Uterus (tissue), 4 donors: ENCODE results near the gene SDHC. TPM values are rescaled to one million over a fixed set of nuclear protein-coding genes. Genes with fewer than 3 reads are reported as not detected.
"Not testable (repeated sequence)": the region's sequence is repeated elsewhere in the genome, so short reads cannot be mapped to it uniquely, and the experiment has no call there.

Experiments used
- DNase-seq, 2 donors: peaks; one replicate each; pipeline ENCODE4 v3.0.0-alpha.2; 2019 to 2020
- H3K27ac ChIP-seq, 2 donors: fragments of 200-600 bp; sonication (generic); 1 replicate in 1 of 2; 2 replicates in 1 of 2; pipeline ENCODE4 v1.5.1; 2016 to 2018
- H3K27me3 ChIP-seq, 2 donors: fragments of 200-600 bp; sonication (generic); one replicate each; pipeline ENCODE4 v1.5.1; 2018 to 2019; ENCODE audit warnings: control low read depth in 1 of 2
- H3K36me3 ChIP-seq, 2 donors: fragments of 200-600 bp; sonication (generic); one replicate each; pipeline ENCODE4 v1.5.1; 2019; ENCODE audit warnings: control low read depth in 1 of 2
- H3K4me1 ChIP-seq, 2 donors: fragments of 200-600 bp; sonication (generic); one replicate each; pipeline ENCODE4 v1.5.1; 2018 to 2019; ENCODE audit warnings: control low read depth in 1 of 2
- H3K4me3 ChIP-seq, 2 donors: fragments of 200-600 bp; sonication (generic); 1 replicate in 1 of 2; 2 replicates in 1 of 2; pipeline ENCODE4 v1.5.1; 2018 to 2019; ENCODE audit warnings: mild to moderate bottlenecking in 1 of 2
- H3K9me3 ChIP-seq, 2 donors: fragments of 200-600 bp; sonication (generic); one replicate each; pipeline ENCODE4 v1.5.1; 2019; ENCODE audit warnings: control low read depth in 1 of 2
- POLR2A ChIP-seq, 2 donors: fragments of 450-650 bp; IDR thresholded peaks; one replicate each; pipeline ENCODE4 v1.6.1; 2016; ENCODE audit warnings: antibody characterized with exemption in 2 of 2, mild to moderate bottlenecking in 1 of 2, moderate library complexity in 1 of 2
- intact Hi-C: fragments of 100-400 bp; cut with DNase I; formaldehyde crosslinking; loops from one replicate; pipeline ENCODE4 v1.15.1; 2023; ENCODE audit warnings: low total_unique reads
- total RNA-seq, 4 donors: library from RNA; depleted of rRNA in 3 of 4; stranded (reverse); fragments of >200 nt in 3 of 4; gene quantifications; one replicate each; pipeline versions ENCODE4 v1.1.0 to v1.2.4, GENCODE V29; 2014 to 2023
- TF ChIP-seq, protein P1 (sequence below), 4 experiments: fragments of 200-600 bp in 2 of 4; fragments of 450-650 bp in 2 of 4; sonication (generic) in 2 of 4; IDR thresholded peaks; one replicate each; pipeline ENCODE4 v1.5.1; 2016 to 2019; ENCODE audit warnings: antibody characterized with exemption in 4 of 4, mild to moderate bottlenecking in 2 of 4, moderate library complexity in 1 of 4
- donor health status: DM: yes; HTN: yes; CAD: no.

The SDHC gene
- total RNA-seq, 4 donors from 2014 or later, result 28.5 to 127 (median 55.8) TPM

DNA sequence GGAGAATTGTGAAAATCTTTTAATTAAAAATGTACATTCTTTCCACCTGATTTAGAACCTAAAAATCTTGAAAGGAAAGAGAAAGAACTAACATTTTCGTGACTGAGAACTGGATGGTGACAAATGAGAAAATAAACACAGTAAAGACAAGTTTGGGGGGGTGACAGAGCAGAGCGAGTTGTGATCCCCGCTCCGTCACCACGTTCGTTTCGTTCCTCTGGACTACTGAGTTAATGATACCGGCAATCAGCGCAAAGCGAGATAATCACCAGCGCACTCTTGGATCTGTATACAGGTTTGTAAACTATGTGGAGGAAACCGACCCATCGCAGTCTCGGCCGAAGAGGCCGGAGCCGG lies 84.7 kb downstream of the SDHC start:
- Histone ChIP-seq H3K27ac (peak overlapping the region; percentile 100), H3K4me1 (no peaks in the 10 kb centered on the region), H3K36me3 (no peaks in the 10 kb centered on the region), H3K9me3 (no peaks in the 10 kb centered on the region), H3K4me3 (peak overlapping the region; percentile 98), H3K27me3 (no peaks in the 10 kb centered on the region)
- intact Hi-C loops, result no loop called here
- DNase-seq, result no peak
- TF ChIP-seq, protein P1, sequence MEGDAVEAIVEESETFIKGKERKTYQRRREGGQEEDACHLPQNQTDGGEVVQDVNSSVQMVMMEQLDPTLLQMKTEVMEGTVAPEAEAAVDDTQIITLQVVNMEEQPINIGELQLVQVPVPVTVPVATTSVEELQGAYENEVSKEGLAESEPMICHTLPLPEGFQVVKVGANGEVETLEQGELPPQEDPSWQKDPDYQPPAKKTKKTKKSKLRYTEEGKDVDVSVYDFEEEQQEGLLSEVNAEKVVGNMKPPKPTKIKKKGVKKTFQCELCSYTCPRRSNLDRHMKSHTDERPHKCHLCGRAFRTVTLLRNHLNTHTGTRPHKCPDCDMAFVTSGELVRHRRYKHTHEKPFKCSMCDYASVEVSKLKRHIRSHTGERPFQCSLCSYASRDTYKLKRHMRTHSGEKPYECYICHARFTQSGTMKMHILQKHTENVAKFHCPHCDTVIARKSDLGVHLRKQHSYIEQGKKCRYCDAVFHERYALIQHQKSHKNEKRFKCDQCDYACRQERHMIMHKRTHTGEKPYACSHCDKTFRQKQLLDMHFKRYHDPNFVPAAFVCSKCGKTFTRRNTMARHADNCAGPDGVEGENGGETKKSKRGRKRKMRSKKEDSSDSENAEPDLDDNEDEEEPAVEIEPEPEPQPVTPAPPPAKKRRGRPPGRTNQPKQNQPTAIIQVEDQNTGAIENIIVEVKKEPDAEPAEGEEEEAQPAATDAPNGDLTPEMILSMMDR (IDR thresholded peaks at IDR 0.05), result no peak
- TF ChIP-seq POLR2A (IDR thresholded peaks at IDR 0.05), result no peak

DNA sequence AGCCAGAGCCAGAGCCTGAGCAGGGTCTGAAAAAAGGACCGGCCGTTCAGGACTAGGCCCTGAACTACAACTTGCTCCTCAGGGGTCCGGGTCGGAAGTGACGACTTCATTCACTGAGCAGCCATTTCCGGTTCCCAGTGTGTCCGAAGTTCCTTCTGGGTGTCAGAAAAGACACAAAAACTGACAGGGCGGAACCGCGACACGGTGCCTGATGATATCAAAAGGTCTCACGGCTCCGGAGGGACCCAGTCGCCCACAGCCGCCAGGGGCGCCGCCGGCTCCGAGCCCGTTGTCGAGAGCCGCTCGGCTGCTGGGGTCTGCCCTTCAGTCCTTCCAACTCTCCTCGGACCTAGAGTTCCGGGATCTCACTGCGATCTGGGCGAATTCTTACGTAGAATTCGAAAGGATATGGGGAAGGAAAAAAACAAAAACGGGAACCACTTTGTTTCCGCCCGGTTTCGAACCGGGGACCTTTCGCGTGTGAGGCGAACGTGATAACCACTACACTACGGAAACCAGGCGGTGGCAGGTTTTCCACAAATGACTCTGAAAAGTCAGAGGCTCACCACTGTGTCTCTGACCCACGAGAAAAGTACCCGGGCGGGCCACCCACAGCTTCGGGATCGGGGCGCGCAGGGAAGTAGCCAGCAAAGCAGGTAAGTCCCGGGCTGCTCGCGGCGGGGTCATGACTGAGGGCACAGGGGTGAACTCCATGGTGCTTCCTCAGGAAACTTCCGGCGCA lies 85.2 kb downstream of the SDHC start:
- no peaks in the 10 kb centered on the region for H3K36me3 ChIP-seq
- peak overlapping the region; percentile 100 for H3K27ac ChIP-seq
- no peaks in the 10 kb centered on the region for H3K4me1 ChIP-seq
- no peaks in the 10 kb centered on the region for H3K27me3 ChIP-seq
- TF ChIP-seq, protein P1 (IDR thresholded peaks at IDR 0.05), result peak in 3 of 4 experiments; percentile 27 to 38 (median 37)
- TF ChIP-seq POLR2A (IDR thresholded peaks at IDR 0.05), result peak; percentile 52 to 61
- no peaks in the 10 kb centered on the region for H3K9me3 ChIP-seq
- H3K4me3 ChIP-seq, result peak overlapping the region; percentile 98
- intact Hi-C loops, result no loop called here
- peak; percentile 91 to 92 for DNase-seq

DNA sequence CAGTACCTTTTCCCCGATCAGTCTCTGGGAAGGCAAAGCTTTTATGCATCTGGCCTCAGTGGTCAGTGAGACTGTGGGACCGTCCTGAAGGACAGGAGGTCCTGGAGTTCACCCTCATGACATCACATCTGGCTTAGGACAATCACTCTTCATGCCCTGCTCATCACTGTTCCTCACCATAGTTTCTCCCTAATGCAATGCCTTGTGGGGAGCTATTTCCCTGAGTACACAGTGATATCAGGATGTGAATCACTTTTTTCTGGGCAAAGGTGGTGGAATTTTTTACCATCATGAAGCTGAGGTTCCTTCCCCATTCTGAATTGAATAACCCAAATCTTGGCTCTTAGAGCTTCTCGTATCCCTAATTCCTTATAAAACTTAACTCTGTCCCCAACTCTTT lies 88.3 kb downstream of the SDHC start:
- intact Hi-C loops, result no loop called here

DNA sequence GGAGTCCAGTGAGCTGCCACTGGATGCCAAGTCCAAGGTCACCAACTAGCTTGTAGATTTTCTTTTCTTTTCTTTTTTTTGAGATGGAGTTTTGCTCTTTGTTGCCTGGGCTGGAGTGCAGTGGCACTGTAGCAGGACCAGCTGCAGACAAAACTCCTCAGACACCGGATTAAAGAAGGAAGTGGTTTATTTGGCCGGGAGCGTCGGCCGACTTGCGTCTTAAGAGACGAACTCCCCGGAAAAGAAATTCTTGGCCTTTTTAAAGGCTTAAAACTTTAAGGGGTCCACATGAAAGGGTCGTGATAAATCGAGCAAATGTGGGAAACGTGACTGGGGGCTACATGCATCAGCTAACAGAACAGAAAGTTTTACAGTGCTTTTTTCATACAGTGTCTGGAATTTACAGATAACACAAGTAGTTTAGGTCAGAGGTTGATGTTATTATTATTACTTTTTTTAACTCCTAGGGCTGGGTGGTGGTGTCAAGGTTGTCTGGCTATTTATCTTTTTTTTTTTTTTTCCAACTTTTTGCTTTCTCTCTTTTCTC lies 89.9 kb downstream of the SDHC start:
- no peak for TF ChIP-seq POLR2A (IDR thresholded peaks at IDR 0.05)
- TF ChIP-seq, protein P1 (IDR thresholded peaks at IDR 0.05), result no peak
- intact Hi-C loops, result no loop called here
- Histone ChIP-seq H3K36me3 (no peaks in the 10 kb centered on the region), H3K4me3 (no peak overlapping the region), H3K27me3 (no peaks in the 10 kb centered on the region), H3K27ac (no peak overlapping the region), H3K4me1 (no peaks in the 10 kb centered on the region), H3K9me3 (no peaks in the 10 kb centered on the region)
- no peak for DNase-seq

More for the DNA sequence above, 88.3 kb downstream of the SDHC start:
- Histone ChIP-seq H3K27ac (no peak overlapping the region), H3K4me1 (no peaks in the 10 kb centered on the region), H3K4me3 (no peak overlapping the region), H3K27me3 (no peaks in the 10 kb centered on the region), H3K9me3 (no peaks in the 10 kb centered on the region), H3K36me3 (no peaks in the 10 kb centered on the region)
- TF ChIP-seq, protein P1 (IDR thresholded peaks at IDR 0.05), result no peak
- no peak for TF ChIP-seq POLR2A (IDR thresholded peaks at IDR 0.05)
- no peak for DNase-seq

DNA sequence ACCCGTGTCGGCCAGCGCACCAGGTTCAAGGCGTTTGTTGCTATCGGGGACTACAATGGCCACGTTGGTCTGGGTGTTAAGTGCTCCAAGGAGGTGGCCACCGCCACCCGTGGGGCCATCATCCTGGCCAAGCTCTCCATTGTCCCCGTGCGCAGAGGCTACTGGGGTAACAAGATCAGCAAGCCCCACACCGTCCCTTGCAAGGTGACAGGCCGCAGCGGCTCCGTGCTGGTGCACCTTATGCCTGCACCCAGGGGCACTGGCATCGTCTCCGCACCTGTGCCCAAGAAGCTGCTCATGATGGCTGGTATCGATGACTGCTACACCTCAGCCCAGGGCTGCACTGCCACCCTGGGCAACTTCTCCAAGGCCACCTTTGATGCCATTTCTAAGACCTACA lies 92.4 kb downstream of the SDHC start:
- H3K27ac ChIP-seq, intact Hi-C loops: not testable (repeated sequence)

More for the DNA sequence above, 92.4 kb downstream of the SDHC start:
- H3K9me3 ChIP-seq, H3K4me1 ChIP-seq, H3K36me3 ChIP-seq, H3K4me3 ChIP-seq, H3K27me3 ChIP-seq, DNase-seq: not testable (repeated sequence)
